KMS-11 (cell line): ENCODE measurements around the gene OSBPL3.
A peak's percentile ranks its signal among the peaks of the same experiment; 100 is the strongest.

Experiments used
- H2AFZ ChIP-seq: fragments of 200-600 bp; sonication (generic); 2 replicates; pipeline ENCODE4 v1.6.1; 2016; ENCODE audit warnings: antibody characterized with exemption, mixed run types, low read depth
- H3K27ac ChIP-seq: fragments of 200-600 bp; sonication (generic); 2 replicates; pipeline ENCODE4 v1.6.1; 2016; ENCODE audit warnings: mild to moderate bottlenecking, mixed run types
- H3K27me3 ChIP-seq: fragments of 200-600 bp; sonication (generic); 2 replicates; pipeline ENCODE4 v1.6.1; 2017; ENCODE audit warnings: mild to moderate bottlenecking, low read depth, mixed run types, moderate library complexity; ENCODE audit not compliant: insufficient read depth
- H3K36me3 ChIP-seq: fragments of 200-600 bp; sonication (generic); 2 replicates; pipeline ENCODE4 v1.6.1; 2017; ENCODE audit warnings: mild to moderate bottlenecking, mixed run types; ENCODE audit not compliant: insufficient read depth
- H3K4me1 ChIP-seq: fragments of 200-600 bp; sonication (generic); 2 replicates; pipeline ENCODE4 v1.6.1; 2016; ENCODE audit warnings: mild to moderate bottlenecking, low read depth, mixed run types; ENCODE audit not compliant: poor library complexity, severe bottlenecking
- H3K4me2 ChIP-seq: fragments of 200-600 bp; sonication (generic); 2 replicates; pipeline ENCODE4 v1.7.0; 2016; ENCODE audit warnings: mild to moderate bottlenecking, mixed run types
- H3K4me3 ChIP-seq: fragments of 200-600 bp; sonication (generic); IDR thresholded peaks from 2 replicates; pipeline ENCODE4 v1.6.1; 2017; ENCODE audit warnings: low read depth, low read length, mixed read lengths; ENCODE audit not compliant: insufficient read depth
- H3K79me2 ChIP-seq: fragments of 200-600 bp; sonication (generic); 2 replicates; pipeline ENCODE4 v1.6.1; 2016; ENCODE audit warnings: low read depth, mixed run types; ENCODE audit not compliant: insufficient read depth
- H3K9ac ChIP-seq: fragments of 200-600 bp; sonication (generic); 2 replicates; pipeline ENCODE4 v1.6.1; 2016; ENCODE audit warnings: mild to moderate bottlenecking, mixed run types
- H4K20me1 ChIP-seq: fragments of 200-600 bp; sonication (generic); 2 replicates; pipeline ENCODE4 v1.6.1; 2016; ENCODE audit warnings: mild to moderate bottlenecking, mixed run types; ENCODE audit not compliant: insufficient read depth
- CTCF ChIP-seq: fragments of 200-600 bp; sonication (generic); conservative IDR thresholded peaks from 2 replicates; pipeline ENCODE4 v1.6.1; 2017; ENCODE audit warnings: low read depth, mild to moderate bottlenecking, antibody characterized with exemption, low read length, moderate library complexity, mixed read lengths

The OSBPL3 gene

GRCh38 chr7:24979863-24980533 is at the start of gene OSBPL3:
TSS of gene OSBPL3 (minus strand) at chr7:24980178. CDS start at chr7:24892472, 87,706 bp downstream.
- peaks cover 49% of the 10 kb centered on the region for H3K4me1 ChIP-seq
- no peaks in the 10 kb centered on the region; the same call in 1 of the 2 replicates for H3K27me3 ChIP-seq
- H3K27ac ChIP-seq = peak within 1 kb of the TSS; percentile 87
- H2AFZ ChIP-seq = peak within 1 kb of the TSS; percentile 94
- 0 out of 2 replicates have a peak, but pooled peaks have one; percentile 29 for TF ChIP-seq CTCF
- peaks cover 39% of the 10 kb centered on the region for H3K79me2 ChIP-seq
- no peaks in the 10 kb centered on the region for H3K36me3 ChIP-seq
- no peak within 1 kb of the TSS for H3K4me3 ChIP-seq
- peaks cover 4% of the 10 kb centered on the region; the same call in 1 of the 2 replicates for H4K20me1 ChIP-seq
- H3K9ac ChIP-seq = peak within 1 kb of the TSS; percentile 82
- peak within 1 kb of the TSS; percentile 96 for H3K4me2 ChIP-seq

GRCh38 chr7:25029075-25029474 is 49.1 kb upstream of the OSBPL3 start:
- H3K36me3 ChIP-seq = no peaks in the 10 kb centered on the region
- TF ChIP-seq CTCF = no peak
- no peak overlapping the region for H2AFZ ChIP-seq
- H4K20me1 ChIP-seq = no peaks in the 10 kb centered on the region
- H3K9ac ChIP-seq = no peak overlapping the region
- no peak overlapping the region for H3K27ac ChIP-seq
- H3K4me1 ChIP-seq = peaks cover 60% of the 10 kb centered on the region
- H3K79me2 ChIP-seq = no peaks in the 10 kb centered on the region
- no peak overlapping the region for H3K4me3 ChIP-seq
- H3K4me2 ChIP-seq = peak overlapping the region; percentile 30; the same call in 1 of the 2 replicates
- H3K27me3 ChIP-seq = no peaks in the 10 kb centered on the region

GRCh38 chr7:25028370-25029021 is 48.5 kb upstream of the OSBPL3 start:
- peak overlapping the region; percentile 30; the same call in 1 of the 2 replicates for H3K4me2 ChIP-seq
- no peaks in the 10 kb centered on the region for H4K20me1 ChIP-seq
- H3K36me3 ChIP-seq = no peaks in the 10 kb centered on the region
- no peak overlapping the region for H3K27ac ChIP-seq
- H3K27me3 ChIP-seq = no peaks in the 10 kb centered on the region
- H3K9ac ChIP-seq = no peak overlapping the region
- TF ChIP-seq CTCF = no peak
- H3K4me1 ChIP-seq = peaks cover 57% of the 10 kb centered on the region
- H3K79me2 ChIP-seq = no peaks in the 10 kb centered on the region
- H2AFZ ChIP-seq = no peak overlapping the region
- no peak overlapping the region for H3K4me3 ChIP-seq

- no peak overlapping the region for H3K27ac ChIP-seq
Observed at GRCh38 chr7:25026156-25026555, 46.2 kb upstream of the OSBPL3 start.

More at GRCh38 chr7:25026156-25026555, 46.2 kb upstream of the OSBPL3 start:
- no peak overlapping the region for H3K4me3 ChIP-seq
- no peak overlapping the region for H2AFZ ChIP-seq
- H3K4me2 ChIP-seq = no peak overlapping the region
- H3K27me3 ChIP-seq = no peaks in the 10 kb centered on the region
- H3K4me1 ChIP-seq = peaks cover 34% of the 10 kb centered on the region
- H3K79me2 ChIP-seq = no peaks in the 10 kb centered on the region
- H3K36me3 ChIP-seq = no peaks in the 10 kb centered on the region
- no peak for TF ChIP-seq CTCF
- no peak overlapping the region for H3K9ac ChIP-seq
- H4K20me1 ChIP-seq = no peaks in the 10 kb centered on the region
